ENCODE measurements around the gene NIPBL. TPM values are rescaled to one million over a fixed set of nuclear protein-coding genes. Genes with fewer than 3 reads are reported as not detected.
"Not testable (repeated sequence)": the region's sequence is repeated elsewhere in the genome, so short reads cannot be mapped to it uniquely, and the experiment has no call there.

NIPBL gene
- total RNA-seq, 1 experiment from 2014 or later = 61.3 TPM

DNA sequence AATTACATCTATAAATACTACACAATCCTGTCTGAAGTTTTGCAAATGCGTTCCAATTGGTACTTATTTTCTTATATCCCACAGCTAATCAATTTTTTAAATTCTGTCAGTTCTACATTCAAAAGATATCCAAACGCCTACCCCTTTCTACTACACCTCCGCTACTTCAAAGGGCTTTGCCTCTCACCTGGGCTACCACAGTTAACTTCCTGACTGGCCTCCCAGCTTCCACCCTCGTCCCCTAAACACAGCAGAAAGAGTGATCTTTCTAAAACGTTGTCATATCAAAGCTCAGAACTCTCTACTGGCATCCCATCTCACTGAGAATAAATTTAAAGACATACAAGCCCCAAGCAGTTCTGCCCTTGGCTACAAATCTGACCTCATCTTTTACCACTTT lies 32.3 kb upstream of the NIPBL start:
- H3K4me1 Mint-ChIP-seq = peaks cover 4 to 17% of the 10 kb centered on the region in 2 experiments; a peak in 3 of 4 replicates
- H2BK120ac ChIP-seq (ENCODE audit: low read depth, low read length, poor library complexity, severe bottlenecking) = no peak overlapping the region
- H4K5ac ChIP-seq (ENCODE audit: insufficient read length, low read depth, low read length) = no peak overlapping the region
- 0 out of 5 replicates have a peak, but pooled peaks cover 0 to 3% of the 10 kb centered on the region in 2 experiments for H3K9me3 Mint-ChIP-seq
- no peaks in the 10 kb centered on the region for H3K79me2 ChIP-seq (ENCODE audit: insufficient read depth, low read length)
- no peaks in the 10 kb centered on the region for H4K20me1 ChIP-seq (ENCODE audit: control insufficient read depth, insufficient read depth, insufficient read length)
- no peak overlapping the region for H2AK5ac ChIP-seq (ENCODE audit: insufficient read length, low read length)
- no peak overlapping the region for H2BK5ac ChIP-seq (ENCODE audit: insufficient read length, low read length)
- no peak overlapping the region for H3K56ac ChIP-seq (ENCODE audit: insufficient read length, low read depth, low read length)
- H3K27me3 ChIP-seq (ENCODE audit: insufficient read depth, low read length) = no peaks in the 10 kb centered on the region
- no peak overlapping the region for H3K4ac ChIP-seq (ENCODE audit: low read depth, low read length)
- no peak overlapping the region for H3T11ph ChIP-seq (ENCODE audit: low read length)
- no peak overlapping the region for H3K4me2 ChIP-seq (ENCODE audit: insufficient read depth, insufficient read length, low read length)
- H2BK15ac ChIP-seq (ENCODE audit: low read depth, low read length) = no peak overlapping the region
- no peak overlapping the region for H4K8ac ChIP-seq (replicated peaks; ENCODE audit: insufficient read length, low read depth, low read length)
- no peak overlapping the region for H3K14ac ChIP-seq (ENCODE audit: insufficient read depth, low read length)
- H3K9ac ChIP-seq (ENCODE audit: extremely low read depth, insufficient read length, low read length) = no peak overlapping the region
- no peaks in the 10 kb centered on the region for H3K4me1 ChIP-seq (ENCODE audit: insufficient read depth, low read length)
- no peak overlapping the region for H2AFZ ChIP-seq (ENCODE audit: low read length)
- H3K36me3 Mint-ChIP-seq (ENCODE audit: insufficient read depth in 1 of 3, low read depth in 3 of 3) = no peaks in the 10 kb centered on the region
- H2BK12ac ChIP-seq (ENCODE audit: insufficient read length, low read depth, low read length) = no peak overlapping the region
- no peak overlapping the region for H4K91ac ChIP-seq (ENCODE audit: insufficient read length, low read depth, low read length)
- TF ChIP-seq CTCF (conservative IDR thresholded peaks at IDR 0.05) = no peak
- no peak overlapping the region for H3K27ac ChIP-seq (ENCODE audit: insufficient read length, low read depth, low read length)
- no peaks in the 10 kb centered on the region for H3K79me1 ChIP-seq (ENCODE audit: insufficient read depth, low read depth, low read length, poor library complexity, severe bottlenecking)
- no peak overlapping the region for H2BK20ac ChIP-seq (ENCODE audit: low read depth, low read length, poor library complexity, severe bottlenecking)
- H3K23ac ChIP-seq (ENCODE audit: insufficient read length, low read depth, low read length) = no peak overlapping the region
- no peak for DNase-seq
- no peaks in the 10 kb centered on the region; the same call in 1 of the 2 replicates for H3K27me3 Mint-ChIP-seq (ENCODE audit: low read depth)
- H3K23me2 ChIP-seq (ENCODE audit: insufficient read length, low read depth, low read length, poor library complexity, severe bottlenecking) = no peaks in the 10 kb centered on the region
- no peak overlapping the region for H3K4me3 Mint-ChIP-seq
- no peak overlapping the region for H3K18ac ChIP-seq (ENCODE audit: insufficient read length, low read depth, low read length)
- H3K27ac Mint-ChIP-seq = no peak overlapping the region
- WGBS (ENCODE audit: extremely low coverage, insufficient read length, low lambda C conversion rate) = no CpG with 5 or more reads among the region's 5 CpGs
- no peaks in the 10 kb centered on the region for H3K9me3 ChIP-seq (ENCODE audit: control insufficient read depth, low read depth, low read length)

GRCh38 chr5:36848545-36848944 lies 28.0 kb upstream of the NIPBL start:
- H2AK5ac ChIP-seq (ENCODE audit: insufficient read length, low read length) = not testable (repeated sequence)
- WGBS (ENCODE audit: extremely low coverage, insufficient read length, low lambda C conversion rate) = no CpG with 5 or more reads among the region's 3 CpGs

More at GRCh38 chr5:36848545-36848944, 28.0 kb upstream of the NIPBL start:
- not testable (repeated sequence) for H3K18ac ChIP-seq (ENCODE audit: insufficient read length, low read depth, low read length); H3K27me3 Mint-ChIP-seq (ENCODE audit: low read depth); H2BK5ac ChIP-seq (ENCODE audit: insufficient read length, low read length); H3K9me3 ChIP-seq (ENCODE audit: control insufficient read depth, low read depth, low read length); H3K79me1 ChIP-seq (ENCODE audit: insufficient read depth, low read depth, low read length, poor library complexity, severe bottlenecking); H2BK20ac ChIP-seq (ENCODE audit: low read depth, low read length, poor library complexity, severe bottlenecking); H3K27ac Mint-ChIP-seq; H2BK120ac ChIP-seq (ENCODE audit: low read depth, low read length, poor library complexity, severe bottlenecking); H3K23ac ChIP-seq (ENCODE audit: insufficient read length, low read depth, low read length); H3K36me3 Mint-ChIP-seq (ENCODE audit: insufficient read depth in 1 of 3, low read depth in 3 of 3); H3K9me3 Mint-ChIP-seq; H4K8ac ChIP-seq (replicated peaks; ENCODE audit: insufficient read length, low read depth, low read length); H3K4ac ChIP-seq (ENCODE audit: low read depth, low read length); H3K4me2 ChIP-seq (ENCODE audit: insufficient read depth, insufficient read length, low read length); DNase-seq; H3K23me2 ChIP-seq (ENCODE audit: insufficient read length, low read depth, low read length, poor library complexity, severe bottlenecking); H3T11ph ChIP-seq (ENCODE audit: low read length); H3K9ac ChIP-seq (ENCODE audit: extremely low read depth, insufficient read length, low read length); H2BK12ac ChIP-seq (ENCODE audit: insufficient read length, low read depth, low read length); H4K20me1 ChIP-seq (ENCODE audit: control insufficient read depth, insufficient read depth, insufficient read length); H3K79me2 ChIP-seq (ENCODE audit: insufficient read depth, low read length); H3K56ac ChIP-seq (ENCODE audit: insufficient read length, low read depth, low read length); H4K91ac ChIP-seq (ENCODE audit: insufficient read length, low read depth, low read length); H2BK15ac ChIP-seq (ENCODE audit: low read depth, low read length); H2AFZ ChIP-seq (ENCODE audit: low read length); H4K5ac ChIP-seq (ENCODE audit: insufficient read length, low read depth, low read length); H3K4me3 Mint-ChIP-seq; H3K27me3 ChIP-seq (ENCODE audit: insufficient read depth, low read length); H3K27ac ChIP-seq (ENCODE audit: insufficient read length, low read depth, low read length); H3K4me1 ChIP-seq (ENCODE audit: insufficient read depth, low read length); H3K14ac ChIP-seq (ENCODE audit: insufficient read depth, low read length)
- peaks cover 0 to 13% of the 10 kb centered on the region in 2 experiments; a peak in 2 of 4 replicates for H3K4me1 Mint-ChIP-seq

Measured in H9 (cell line).